Nephron (organoid): ENCODE measurements around the gene ACOT13.

ENCODE experiments used
- H3K27ac Mint-ChIP-seq, 3 experiments: 2 replicates each; pipeline ENCODE4 v1.8.0; 2020; ENCODE audit warnings: mixed read lengths in 3 of 3, mild to moderate bottlenecking in 2 of 3, moderate library complexity in 1 of 3
- H3K27me3 Mint-ChIP-seq: 2 replicates; pipeline ENCODE4 v1.8.0; 2021; ENCODE audit warnings: low read depth, mild to moderate bottlenecking, moderate library complexity, mixed read lengths
- H3K36me3 Mint-ChIP-seq: 2 replicates; pipeline ENCODE4 v1.8.0; 2020; ENCODE audit warnings: low read depth, mixed read lengths
- H3K4me1 Mint-ChIP-seq: 2 replicates; pipeline ENCODE4 v1.8.0; 2020; ENCODE audit warnings: mixed read lengths
- H3K4me3 Mint-ChIP-seq, 3 experiments: 2 replicates each; pipeline ENCODE4 v1.8.0; 2020; ENCODE audit warnings: mild to moderate bottlenecking in 3 of 3, mixed read lengths in 3 of 3, moderate library complexity in 2 of 3
- H3K9me3 Mint-ChIP-seq: 2 replicates; pipeline ENCODE4 v1.8.0; 2020; ENCODE audit warnings: mixed read lengths
- CTCF ChIP-seq, 3 experiments: fragments of 200-600 bp; sonication (generic); IDR thresholded peaks; one replicate each; pipeline ENCODE4 v1.5.0; 2021; ENCODE audit warnings: antibody characterized with exemption in 3 of 3; ENCODE audit not compliant: unreplicated experiment in 3 of 3

ACOT13 gene

GRCh38 chr6:24643920-24644319 lies 23.0 kb upstream of the ACOT13 start:
- TF ChIP-seq CTCF (IDR thresholded peaks at IDR 0.05; ENCODE audit: unreplicated experiment in 3 of 3): no peak
- H3K9me3 Mint-ChIP-seq: peaks cover 9% of the 10 kb centered on the region
- H3K36me3 Mint-ChIP-seq: peaks cover 4% of the 10 kb centered on the region
- peak overlapping the region in 1 of 3 experiments; percentile 19 for H3K4me3 Mint-ChIP-seq
- H3K27me3 Mint-ChIP-seq: peaks cover 46% of the 10 kb centered on the region
- H3K27ac Mint-ChIP-seq: no peak overlapping the region
- peaks cover 8% of the 10 kb centered on the region for H3K4me1 Mint-ChIP-seq

GRCh38 chr6:24644377-24644776 lies 22.5 kb upstream of the ACOT13 start:
- H3K4me3 Mint-ChIP-seq: no peak overlapping the region
- peaks cover 8% of the 10 kb centered on the region for H3K4me1 Mint-ChIP-seq
- no peak for TF ChIP-seq CTCF (IDR thresholded peaks at IDR 0.05; ENCODE audit: unreplicated experiment in 3 of 3)
- H3K27me3 Mint-ChIP-seq: peaks cover 46% of the 10 kb centered on the region
- peaks cover 4% of the 10 kb centered on the region for H3K36me3 Mint-ChIP-seq
- no peak overlapping the region for H3K27ac Mint-ChIP-seq
- H3K9me3 Mint-ChIP-seq: peaks cover 6% of the 10 kb centered on the region

GRCh38 chr6:24646771-24647170 lies 20.1 kb upstream of the ACOT13 start:
- Mint-ChIP-seq H3K9me3 (no peaks in the 10 kb centered on the region), H3K27me3 (peaks cover 43% of the 10 kb centered on the region), H3K4me1 (peaks cover 8% of the 10 kb centered on the region), H3K27ac (no peak overlapping the region), H3K4me3 (peak overlapping the region; percentile 84 to 90 (median 88)), H3K36me3 (peaks cover 15% of the 10 kb centered on the region)
- TF ChIP-seq CTCF (IDR thresholded peaks at IDR 0.05; ENCODE audit: unreplicated experiment in 3 of 3): no peak

- no peak overlapping the region for H3K27ac Mint-ChIP-seq
- H3K4me3 Mint-ChIP-seq: no peak overlapping the region
- H3K4me1 Mint-ChIP-seq: peaks cover 8% of the 10 kb centered on the region
- no peaks in the 10 kb centered on the region for H3K9me3 Mint-ChIP-seq
- TF ChIP-seq CTCF (IDR thresholded peaks at IDR 0.05; ENCODE audit: unreplicated experiment in 3 of 3): no peak
- H3K36me3 Mint-ChIP-seq: peaks cover 30% of the 10 kb centered on the region
- H3K27me3 Mint-ChIP-seq: peaks cover 42% of the 10 kb centered on the region
Observed at GRCh38 chr6:24648276-24648675, 18.6 kb upstream of the ACOT13 start.

GRCh38 chr6:24649691-24650090 lies 17.2 kb upstream of the ACOT13 start:
- H3K9me3 Mint-ChIP-seq: no peaks in the 10 kb centered on the region
- no peak overlapping the region for H3K4me3 Mint-ChIP-seq
- H3K4me1 Mint-ChIP-seq: peaks cover 8% of the 10 kb centered on the region
- peaks cover 38% of the 10 kb centered on the region for H3K36me3 Mint-ChIP-seq
- H3K27me3 Mint-ChIP-seq: peaks cover 28% of the 10 kb centered on the region
- TF ChIP-seq CTCF (IDR thresholded peaks at IDR 0.05; ENCODE audit: unreplicated experiment in 3 of 3): no peak
- no peak overlapping the region for H3K27ac Mint-ChIP-seq

- H3K27me3 Mint-ChIP-seq: peaks cover 22% of the 10 kb centered on the region
- H3K9me3 Mint-ChIP-seq: no peaks in the 10 kb centered on the region
- H3K4me1 Mint-ChIP-seq: peaks cover 5% of the 10 kb centered on the region
- H3K4me3 Mint-ChIP-seq: no peak overlapping the region
- peaks cover 38% of the 10 kb centered on the region for H3K36me3 Mint-ChIP-seq
- TF ChIP-seq CTCF (IDR thresholded peaks at IDR 0.05; ENCODE audit: unreplicated experiment in 3 of 3): no peak
- no peak overlapping the region for H3K27ac Mint-ChIP-seq
Observed at GRCh38 chr6:24650365-24650764, 16.5 kb upstream of the ACOT13 start.
